Stimulated activated CD8-positive, alpha-beta memory T cell treated with anti-CD3 and anti-CD28 coated beads, Interleukin-7, amount 100 ng/mL, for 4 hours (primary cell): ENCODE results near the gene CSNK1A1.
"Not testable (repeated sequence)": the region's sequence is repeated elsewhere in the genome, so short reads cannot be mapped to it uniquely, and the experiment has no call there.

Source experiments
- DNase-seq, 2 donors: peaks; one replicate each; pipeline ENCODE4 v3.0.0-alpha.2; 2020; ENCODE audit warnings: low read depth in 2 of 2

CSNK1A1 gene

GRCh38 chr5:149572576-149573231 lies 21.5 kb upstream of the CSNK1A1 start:
- no peak for DNase-seq

- no peak for DNase-seq
Measured at GRCh38 chr5:149572170-149572569, 20.9 kb upstream of the CSNK1A1 start.

- DNase-seq = no peak
Measured at GRCh38 chr5:149567226-149567625, 16.0 kb upstream of the CSNK1A1 start.

- not testable (repeated sequence) for DNase-seq
Measured at GRCh38 chr5:149564542-149565140, 13.4 kb upstream of the CSNK1A1 start.

GRCh38 chr5:149563466-149563865 lies 12.2 kb upstream of the CSNK1A1 start:
- DNase-seq = no peak

- no peak for DNase-seq
Measured at GRCh38 chr5:149561848-149562247, 10.6 kb upstream of the CSNK1A1 start.

GRCh38 chr5:149559706-149560105 lies 8.5 kb upstream of the CSNK1A1 start:
- DNase-seq = no peak

- DNase-seq = no peak
Measured at GRCh38 chr5:149552553-149553160, 1.4 kb upstream of the CSNK1A1 start.

- DNase-seq = no peak
Measured at GRCh38 chr5:149552038-149552494, 827 bp upstream of the CSNK1A1 start.

GRCh38 chr5:149550594-149551226 lies 529 bp downstream of the CSNK1A1 start:
- DNase-seq = no peak

- DNase-seq = no peak
Measured at GRCh38 chr5:149550268-149550583, 1.0 kb downstream of the CSNK1A1 start.

- DNase-seq = no peak
Measured at GRCh38 chr5:149549461-149550267, 1.6 kb downstream of the CSNK1A1 start.

GRCh38 chr5:149546974-149547373 lies 4.3 kb downstream of the CSNK1A1 start:
- DNase-seq = no peak

GRCh38 chr5:149545327-149545726 lies 5.9 kb downstream of the CSNK1A1 start:
- no peak for DNase-seq

- no peak for DNase-seq
Measured at GRCh38 chr5:149544028-149544420, 7.2 kb downstream of the CSNK1A1 start.

- DNase-seq = no peak
Measured at GRCh38 chr5:149543361-149544027, 7.7 kb downstream of the CSNK1A1 start.

GRCh38 chr5:149541893-149542292 lies 9.3 kb downstream of the CSNK1A1 start:
- DNase-seq = no peak

- DNase-seq = no peak
Measured at GRCh38 chr5:149540089-149540488, 11.2 kb downstream of the CSNK1A1 start.

GRCh38 chr5:149537374-149537975 lies 13.8 kb downstream of the CSNK1A1 start:
- no peak for DNase-seq

- DNase-seq = not testable (repeated sequence)
Measured at GRCh38 chr5:149535787-149536186, 15.5 kb downstream of the CSNK1A1 start.

- no peak for DNase-seq
Measured at GRCh38 chr5:149532413-149532812, 18.8 kb downstream of the CSNK1A1 start.
